ENCODE data around the gene ASPA.

Gene ASPA

GRCh38 chr17:3526971-3527370 is 51.2 kb downstream of the ASPA start:
- no peaks in the 10 kb centered on the region for H3K27me3 ChIP-seq (ENCODE audit: control insufficient read depth, insufficient read depth, low read length)

GRCh38 chr17:3527468-3527867 is 51.7 kb downstream of the ASPA start:
- no peak overlapping the region for H3K27ac ChIP-seq (ENCODE audit: low read depth, low read length)
- no peaks in the 10 kb centered on the region for H3K27me3 ChIP-seq (ENCODE audit: control insufficient read depth, insufficient read depth, low read length)
- H3K4me1 ChIP-seq (ENCODE audit: control insufficient read depth, insufficient read depth, low read length): peaks cover 7% of the 10 kb centered on the region; the same call in 1 of the 2 replicates
- no peaks in the 10 kb centered on the region for H3K36me3 ChIP-seq (ENCODE audit: control insufficient read depth, insufficient read depth, low read length)
- no peak overlapping the region for H3K4me3 ChIP-seq (ENCODE audit: low read depth, low read length)
- H3K9ac ChIP-seq (ENCODE audit: low read depth, low read length): no peak overlapping the region
- H3K9me3 ChIP-seq (ENCODE audit: control insufficient read depth, insufficient read depth, low read length): no peaks in the 10 kb centered on the region

More at GRCh38 chr17:3526971-3527370, 51.2 kb downstream of the ASPA start:
- Histone ChIP-seq H3K4me3 (ENCODE audit: low read depth, low read length) (no peak overlapping the region), H3K9me3 (ENCODE audit: control insufficient read depth, insufficient read depth, low read length) (no peaks in the 10 kb centered on the region), H3K9ac (ENCODE audit: low read depth, low read length) (no peak overlapping the region), H3K27ac (ENCODE audit: low read depth, low read length) (no peak overlapping the region), H3K4me1 (ENCODE audit: control insufficient read depth, insufficient read depth, low read length) (peaks cover 7% of the 10 kb centered on the region; the same call in 1 of the 2 replicates), H3K36me3 (ENCODE audit: control insufficient read depth, insufficient read depth, low read length) (no peaks in the 10 kb centered on the region)

GRCh38 chr17:3527896-3528295 is 52.1 kb downstream of the ASPA start:
- Histone ChIP-seq H3K4me1 (ENCODE audit: control insufficient read depth, insufficient read depth, low read length) (peaks cover 7% of the 10 kb centered on the region; the same call in 1 of the 2 replicates), H3K27ac (ENCODE audit: low read depth, low read length) (no peak overlapping the region), H3K9ac (ENCODE audit: low read depth, low read length) (no peak overlapping the region), H3K27me3 (ENCODE audit: control insufficient read depth, insufficient read depth, low read length) (no peaks in the 10 kb centered on the region), H3K4me3 (ENCODE audit: low read depth, low read length) (no peak overlapping the region), H3K9me3 (ENCODE audit: control insufficient read depth, insufficient read depth, low read length) (no peaks in the 10 kb centered on the region), H3K36me3 (ENCODE audit: control insufficient read depth, insufficient read depth, low read length) (no peaks in the 10 kb centered on the region)

GRCh38 chr17:3528403-3528851 is 52.6 kb downstream of the ASPA start:
- Histone ChIP-seq H3K36me3 (ENCODE audit: control insufficient read depth, insufficient read depth, low read length) (no peaks in the 10 kb centered on the region), H3K27ac (ENCODE audit: low read depth, low read length) (no peak overlapping the region), H3K9ac (ENCODE audit: low read depth, low read length) (no peak overlapping the region), H3K4me3 (ENCODE audit: low read depth, low read length) (no peak overlapping the region), H3K4me1 (ENCODE audit: control insufficient read depth, insufficient read depth, low read length) (peaks cover 7% of the 10 kb centered on the region; the same call in 1 of the 2 replicates), H3K9me3 (ENCODE audit: control insufficient read depth, insufficient read depth, low read length) (no peaks in the 10 kb centered on the region), H3K27me3 (ENCODE audit: control insufficient read depth, insufficient read depth, low read length) (no peaks in the 10 kb centered on the region)

GRCh38 chr17:3528880-3529511 is 53.2 kb downstream of the ASPA start:
- H3K27me3 ChIP-seq (ENCODE audit: control insufficient read depth, insufficient read depth, low read length): no peaks in the 10 kb centered on the region
- H3K9me3 ChIP-seq (ENCODE audit: control insufficient read depth, insufficient read depth, low read length): no peaks in the 10 kb centered on the region
- no peak overlapping the region for H3K9ac ChIP-seq (ENCODE audit: low read depth, low read length)
- H3K36me3 ChIP-seq (ENCODE audit: control insufficient read depth, insufficient read depth, low read length): no peaks in the 10 kb centered on the region
- H3K27ac ChIP-seq (ENCODE audit: low read depth, low read length): no peak overlapping the region
- H3K4me3 ChIP-seq (ENCODE audit: low read depth, low read length): no peak overlapping the region
- H3K4me1 ChIP-seq (ENCODE audit: control insufficient read depth, insufficient read depth, low read length): peaks cover 7% of the 10 kb centered on the region; the same call in 1 of the 2 replicates

GRCh38 chr17:3529817-3530741 is 54.3 kb downstream of the ASPA start:
- peaks cover 7% of the 10 kb centered on the region; the same call in 1 of the 2 replicates for H3K4me1 ChIP-seq (ENCODE audit: control insufficient read depth, insufficient read depth, low read length)
- H3K36me3 ChIP-seq (ENCODE audit: control insufficient read depth, insufficient read depth, low read length): no peaks in the 10 kb centered on the region
- peak overlapping the region; percentile 76 for H3K27ac ChIP-seq (ENCODE audit: low read depth, low read length)
- no peaks in the 10 kb centered on the region for H3K27me3 ChIP-seq (ENCODE audit: control insufficient read depth, insufficient read depth, low read length)
- H3K4me3 ChIP-seq (ENCODE audit: low read depth, low read length): no peak overlapping the region
- no peak overlapping the region for H3K9ac ChIP-seq (ENCODE audit: low read depth, low read length)
- no peaks in the 10 kb centered on the region for H3K9me3 ChIP-seq (ENCODE audit: control insufficient read depth, insufficient read depth, low read length)

GRCh38 chr17:3531266-3532101 is 55.7 kb downstream of the ASPA start:
- Histone ChIP-seq H3K27ac (ENCODE audit: low read depth, low read length) (no peak overlapping the region), H3K27me3 (ENCODE audit: control insufficient read depth, insufficient read depth, low read length) (no peaks in the 10 kb centered on the region), H3K4me3 (ENCODE audit: low read depth, low read length) (no peak overlapping the region), H3K9me3 (ENCODE audit: control insufficient read depth, insufficient read depth, low read length) (no peaks in the 10 kb centered on the region), H3K4me1 (ENCODE audit: control insufficient read depth, insufficient read depth, low read length) (peaks cover 14% of the 10 kb centered on the region), H3K9ac (ENCODE audit: low read depth, low read length) (no peak overlapping the region), H3K36me3 (ENCODE audit: control insufficient read depth, insufficient read depth, low read length) (no peaks in the 10 kb centered on the region)

GRCh38 chr17:3532106-3532858 is 56.5 kb downstream of the ASPA start:
- no peak overlapping the region for H3K9ac ChIP-seq (ENCODE audit: low read depth, low read length)
- H3K27ac ChIP-seq (ENCODE audit: low read depth, low read length): no peak overlapping the region
- no peaks in the 10 kb centered on the region for H3K36me3 ChIP-seq (ENCODE audit: control insufficient read depth, insufficient read depth, low read length)
- H3K27me3 ChIP-seq (ENCODE audit: control insufficient read depth, insufficient read depth, low read length): no peaks in the 10 kb centered on the region
- no peaks in the 10 kb centered on the region for H3K9me3 ChIP-seq (ENCODE audit: control insufficient read depth, insufficient read depth, low read length)
- no peak overlapping the region for H3K4me3 ChIP-seq (ENCODE audit: low read depth, low read length)
- H3K4me1 ChIP-seq (ENCODE audit: control insufficient read depth, insufficient read depth, low read length): peaks cover 16% of the 10 kb centered on the region

- H3K36me3 ChIP-seq (ENCODE audit: control insufficient read depth, insufficient read depth, low read length): no peaks in the 10 kb centered on the region
- no peak overlapping the region for H3K9ac ChIP-seq (ENCODE audit: low read depth, low read length)
- H3K9me3 ChIP-seq (ENCODE audit: control insufficient read depth, insufficient read depth, low read length): no peaks in the 10 kb centered on the region
Measured at GRCh38 chr17:3532859-3533142, 57.0 kb downstream of the ASPA start.

GRCh38 chr17:3533752-3534151 is 58.0 kb downstream of the ASPA start:
- no peaks in the 10 kb centered on the region for H3K9me3 ChIP-seq (ENCODE audit: control insufficient read depth, insufficient read depth, low read length)
- H3K4me3 ChIP-seq (ENCODE audit: low read depth, low read length): no peak overlapping the region
- H3K36me3 ChIP-seq (ENCODE audit: control insufficient read depth, insufficient read depth, low read length): no peaks in the 10 kb centered on the region
- H3K9ac ChIP-seq (ENCODE audit: low read depth, low read length): no peak overlapping the region
- no peak overlapping the region for H3K27ac ChIP-seq (ENCODE audit: low read depth, low read length)
- no peaks in the 10 kb centered on the region for H3K27me3 ChIP-seq (ENCODE audit: control insufficient read depth, insufficient read depth, low read length)
- peaks cover 16% of the 10 kb centered on the region for H3K4me1 ChIP-seq (ENCODE audit: control insufficient read depth, insufficient read depth, low read length)

More at GRCh38 chr17:3532859-3533142, 57.0 kb downstream of the ASPA start:
- peaks cover 16% of the 10 kb centered on the region for H3K4me1 ChIP-seq (ENCODE audit: control insufficient read depth, insufficient read depth, low read length)
- H3K27ac ChIP-seq (ENCODE audit: low read depth, low read length): no peak overlapping the region
- no peak overlapping the region for H3K4me3 ChIP-seq (ENCODE audit: low read depth, low read length)
- no peaks in the 10 kb centered on the region for H3K27me3 ChIP-seq (ENCODE audit: control insufficient read depth, insufficient read depth, low read length)

All from HUES48 (cell line).